Erythroblast (primary cell): Measurements from ENCODE around the gene POC1B.

ENCODE experiments used
- DNase-seq, 2 experiments: peaks; one replicate each; lab custom pipeline; 2025; lab: John Stamatoyannopoulos, UW
- GATA1 ChIP-seq: IDR thresholded peaks from 2 replicates; pipeline ENCODE4 v1.6.1; 2011; ENCODE audit warnings: low read depth, mild to moderate bottlenecking, control low read depth, low read length, moderate library complexity
- POLR2A ChIP-seq: IDR thresholded peaks from 2 replicates; pipeline ENCODE4 v1.6.1; 2011; ENCODE audit warnings: mild to moderate bottlenecking, low read length

POC1B gene

GRCh38 chr12:89546151-89546550, 20.3 kb upstream of the POC1B start:
- TF ChIP-seq GATA1 (no peak), POLR2A (no peak)
- no peak for DNase-seq

- no peak for TF ChIP-seq POLR2A
- no peak for TF ChIP-seq GATA1
- peak in 1 of 2 experiments; percentile 34 for DNase-seq
Observed at GRCh38 chr12:89544681-89545184, 18.9 kb upstream of the POC1B start.

DNA sequence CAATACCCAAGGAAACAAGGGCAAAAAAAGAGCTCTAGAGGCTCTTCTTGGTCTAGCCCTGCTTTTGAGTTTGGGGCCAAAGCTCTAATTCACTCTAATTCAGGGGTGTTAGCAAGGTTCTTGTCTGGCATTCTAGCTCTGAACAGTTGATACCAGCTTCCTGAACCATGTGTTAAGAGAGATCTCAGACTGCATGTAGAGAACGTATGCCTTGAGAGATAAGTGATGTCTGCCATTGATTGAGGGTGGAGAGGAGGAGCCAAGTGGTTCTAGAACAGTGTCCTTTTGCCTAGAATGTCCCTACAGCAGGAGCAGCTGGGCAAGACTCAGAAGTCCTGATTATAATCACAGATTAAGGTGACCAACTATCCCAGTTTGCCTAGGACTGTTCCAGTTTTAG, 18.2 kb upstream of the POC1B start:
- TF ChIP-seq GATA1 = peak; percentile 20
- no peak for TF ChIP-seq POLR2A
- peak; percentile 82 to 92 for DNase-seq

DNA sequence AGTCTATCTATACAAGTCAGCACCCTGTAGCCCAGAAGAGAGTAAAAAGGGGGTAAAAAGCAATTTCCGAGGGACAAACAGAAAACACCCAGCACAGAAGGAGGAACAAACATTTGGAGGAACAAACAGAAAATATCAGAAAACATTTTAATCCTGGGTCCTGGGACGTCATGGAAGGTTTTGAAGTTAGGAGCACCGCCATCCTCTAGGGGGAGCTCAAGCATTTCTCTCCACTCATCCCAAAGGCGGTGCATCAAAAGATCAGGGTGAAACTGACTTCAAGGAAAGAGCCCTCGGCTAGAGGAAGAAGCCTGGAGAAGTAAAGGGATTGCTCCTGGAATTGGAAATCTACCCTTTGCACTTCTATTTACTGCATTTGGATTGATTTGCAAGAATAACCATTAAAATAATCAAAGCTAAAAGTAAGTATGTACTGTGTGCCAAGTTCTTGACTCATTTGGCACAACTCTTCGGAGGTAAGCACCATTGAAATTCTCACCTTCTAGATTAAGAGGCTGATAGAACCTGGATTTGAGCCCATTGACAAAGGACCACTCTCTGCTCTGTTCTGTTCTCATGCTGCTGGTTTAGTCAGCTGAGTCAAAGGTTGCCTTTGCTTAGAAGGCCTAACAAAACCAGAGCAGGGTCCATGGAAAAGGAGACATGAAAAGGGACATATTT, 17.2 kb upstream of the POC1B start:
- TF ChIP-seq GATA1 (no peak), POLR2A (no peak)
- DNase-seq = peak; percentile 85 to 93

GRCh38 chr12:89542236-89542635, 16.4 kb upstream of the POC1B start:
- no peak for DNase-seq
- TF ChIP-seq POLR2A (no peak), GATA1 (no peak)

GRCh38 chr12:89540586-89540985, 14.7 kb upstream of the POC1B start:
- TF ChIP-seq POLR2A = peak; percentile 34
- peak; percentile 76 for TF ChIP-seq GATA1
- peak; percentile 94 to 96 for DNase-seq

GRCh38 chr12:89539426-89540223, 13.8 kb upstream of the POC1B start:
- peak; percentile 87 to 92 for DNase-seq
- TF ChIP-seq POLR2A (no peak), GATA1 (no peak)

DNA sequence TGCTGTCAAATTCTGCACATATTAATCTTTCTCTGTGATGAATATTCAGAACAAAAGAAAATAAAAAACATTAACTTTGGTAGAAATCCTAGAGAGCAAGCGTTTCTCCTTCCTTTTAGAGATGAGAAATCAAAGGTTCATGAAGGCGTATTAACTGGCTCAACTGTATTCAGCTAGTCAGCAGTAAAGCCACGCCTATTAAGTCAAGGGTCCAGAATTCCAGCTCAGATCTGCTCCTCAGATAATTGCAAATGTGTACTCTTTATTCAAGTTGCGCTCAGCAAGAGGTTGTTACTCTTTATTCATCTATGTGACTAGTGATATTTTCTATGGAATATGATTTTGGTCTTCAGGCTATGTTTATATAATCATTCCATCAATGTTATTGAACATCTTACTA, 13.1 kb upstream of the POC1B start:
- peak in 1 of 2 experiments; percentile 75 for DNase-seq

GRCh38 chr12:89537389-89537788, 11.5 kb upstream of the POC1B start:
- DNase-seq = no peak
- no peak for TF ChIP-seq POLR2A
- no peak for TF ChIP-seq GATA1

More for the DNA sequence above, 13.1 kb upstream of the POC1B start:
- TF ChIP-seq GATA1 (no peak), POLR2A (no peak)

GRCh38 chr12:89529738-89530137, 3.9 kb upstream of the POC1B start:
- TF ChIP-seq GATA1 (no peak), POLR2A (no peak)

DNA sequence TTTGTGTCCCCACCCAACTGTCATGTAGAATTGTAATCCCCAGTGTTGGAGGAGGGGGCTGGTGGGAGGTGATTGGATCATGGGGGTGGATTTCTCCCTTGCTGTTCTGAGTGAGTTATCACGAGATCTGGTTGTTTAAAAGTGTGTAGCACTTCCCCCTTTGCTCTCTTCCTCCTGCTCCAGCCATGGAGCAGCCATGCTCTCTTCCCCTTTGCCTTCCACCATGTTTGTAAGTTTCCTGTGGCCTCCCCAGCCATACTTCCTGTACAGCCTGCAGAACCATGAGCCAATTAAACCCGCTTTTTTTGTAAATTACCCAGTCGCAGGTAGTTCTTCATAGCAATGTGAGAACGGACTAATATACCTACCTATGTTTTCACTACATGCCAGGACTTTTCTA, 2.6 kb upstream of the POC1B start:
- no peak for DNase-seq
- TF ChIP-seq GATA1 (no peak), POLR2A (no peak)

More at GRCh38 chr12:89529738-89530137, 3.9 kb upstream of the POC1B start:
- peak; percentile 69 to 82 for DNase-seq

- TF ChIP-seq POLR2A = no peak
- TF ChIP-seq GATA1 = no peak
- DNase-seq = peak; percentile 67 to 80
Observed at GRCh38 chr12:89525305-89525823, 483 bp downstream of the POC1B start.

DNA sequence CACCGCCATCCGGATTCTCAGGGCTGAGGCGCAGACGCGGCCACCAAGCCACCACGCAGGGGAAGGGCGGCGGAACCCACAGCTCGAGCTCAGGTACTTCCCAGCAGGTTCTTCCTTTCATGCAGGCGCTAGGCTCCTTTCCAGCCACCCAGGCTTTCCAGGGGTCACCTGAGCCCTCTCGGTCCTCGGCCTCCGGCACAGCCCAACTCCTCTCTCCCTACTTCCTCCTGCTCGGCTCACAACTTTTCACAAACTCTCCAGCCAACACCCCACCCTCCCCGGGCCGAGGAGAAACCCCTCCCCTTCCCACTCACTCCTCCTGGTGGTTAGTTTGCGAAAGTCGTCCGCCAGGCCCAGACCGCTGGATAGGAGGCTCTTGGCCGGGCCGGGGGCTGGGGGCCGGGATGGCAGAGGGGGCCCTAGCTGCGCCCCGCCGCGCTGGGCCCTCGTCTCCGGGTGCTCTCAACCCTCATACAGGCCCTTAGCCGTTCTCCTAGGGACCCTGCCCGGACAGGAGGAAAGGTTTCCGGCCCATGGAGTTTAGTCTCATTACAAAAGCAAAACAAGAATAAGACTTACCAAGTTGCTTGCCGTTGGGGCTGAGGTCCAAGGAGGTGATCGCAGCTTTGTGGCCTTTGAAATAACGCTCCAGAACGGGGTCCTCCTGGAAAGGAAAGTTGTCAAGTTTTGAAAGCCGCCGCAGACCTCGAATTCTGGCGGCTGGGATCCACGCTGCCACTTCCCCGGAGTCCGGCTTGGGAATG, 1.1 kb downstream of the POC1B start, which contains the start of gene GALNT4:
Gene GALNT4 (minus strand): TSS at position 256 of the 764 bp plus-strand sequence. CDS start 247 bp downstream, at position 9.
- TF ChIP-seq POLR2A (peak; percentile 74), GATA1 (no peak)
- peak; percentile 89 to 93 for DNase-seq
